Myocyte (in vitro differentiated cells): ENCODE data around the gene LAMA4. TPM values are rescaled to one million over a fixed set of nuclear protein-coding genes. Genes with fewer than 3 reads are reported as not detected.

Experiments
- DNase-seq: peaks from one replicate; pipeline ENCODE4 v3.0.0-alpha.2; 2012; ENCODE audit warnings: low read depth
- total RNA-seq: library from RNA; depleted of rRNA; stranded (reverse); fragments of >200 nt; gene quantifications from 2 replicates; pipeline ENCODE4 v1.2.3, GENCODE V29; 2014

LAMA4 gene
- total RNA-seq, 1 donor from 2014 or later, result 66.2 TPM

- no peak for DNase-seq
These were observed 20.4 kb upstream of the LAMA4 start for GRCh38 chr6:112274774-112275173.

GRCh38 chr6:112272799-112273198, 18.4 kb upstream of the LAMA4 start:
- DNase-seq, result no peak

- DNase-seq, result no peak
These were observed 16.4 kb upstream of the LAMA4 start for GRCh38 chr6:112270756-112271155.

GRCh38 chr6:112269979-112270566, 15.7 kb upstream of the LAMA4 start:
- DNase-seq, result peak; percentile 88

- peak; percentile 55 for DNase-seq
These were observed 14.7 kb upstream of the LAMA4 start for GRCh38 chr6:112269114-112269513.

GRCh38 chr6:112268654-112269053, 14.3 kb upstream of the LAMA4 start:
- no peak for DNase-seq

GRCh38 chr6:112268019-112268418, 13.7 kb upstream of the LAMA4 start:
- no peak for DNase-seq

- no peak for DNase-seq
These were observed 12.0 kb upstream of the LAMA4 start for GRCh38 chr6:112266331-112266730.

GRCh38 chr6:112259337-112259675, 4.9 kb upstream of the LAMA4 start:
- peak; percentile 86 for DNase-seq

- no peak for DNase-seq
These were observed 4.4 kb upstream of the LAMA4 start for GRCh38 chr6:112258642-112259336.

GRCh38 chr6:112257178-112257855, 3.0 kb upstream of the LAMA4 start:
- no peak for DNase-seq

GRCh38 chr6:112254921-112255320, 554 bp upstream of the LAMA4 start:
- DNase-seq, result no peak

- DNase-seq, result no peak
These were observed 898 bp downstream of the LAMA4 start for GRCh38 chr6:112253498-112253840.

- peak; percentile 57 for DNase-seq
These were observed 1.5 kb downstream of the LAMA4 start for GRCh38 chr6:112252571-112253497.

- no peak for DNase-seq
These were observed 3.0 kb downstream of the LAMA4 start for GRCh38 chr6:112251171-112251875.

GRCh38 chr6:112249489-112249888, 4.9 kb downstream of the LAMA4 start:
- DNase-seq, result no peak

- DNase-seq, result no peak
These were observed 7.1 kb downstream of the LAMA4 start for GRCh38 chr6:112247275-112247674.

GRCh38 chr6:112245511-112246203, 8.7 kb downstream of the LAMA4 start:
- peak; percentile 74 for DNase-seq

- DNase-seq, result no peak
These were observed 10.2 kb downstream of the LAMA4 start for GRCh38 chr6:112243861-112244827.
